DMS153 treated with DMSO at 0.1 percent for 48 hours (cell line): Measurements from ENCODE around the gene NRM.
A peak's percentile ranks its signal among the peaks of the same experiment; 100 is the strongest.

ENCODE experiments used
- DNase-seq: peaks from one replicate; lab custom pipeline; 2025; ENCODE audit not compliant: unreplicated experiment; lab: John Stamatoyannopoulos, UW

Gene NRM

GRCh38 chr6:30689022-30689865, 1.5 kb downstream of the NRM start:
- DNase-seq = no peak

GRCh38 chr6:30688569-30688968, 2.2 kb downstream of the NRM start:
- DNase-seq = no peak

- DNase-seq = no peak
Observed at GRCh38 chr6:30687659-30688431, 2.9 kb downstream of the NRM start.

- DNase-seq = peak; percentile 88
Observed at GRCh38 chr6:30686908-30687658, 3.7 kb downstream of the NRM start.

GRCh38 chr6:30686009-30686907, 4.5 kb downstream of the NRM start, which contains the start of gene PPP1R18:
PPP1R18 (minus strand) TSS chr6:30686645; CDS start chr6:30686018, 627 bp downstream.
- peak; percentile 7 for DNase-seq

GRCh38 chr6:30685157-30686008, 5.4 kb downstream of the NRM start:
- DNase-seq = no peak

GRCh38 chr6:30684386-30685156, 6.2 kb downstream of the NRM start:
- DNase-seq = no peak

GRCh38 chr6:30683980-30684338, 6.8 kb downstream of the NRM start:
- DNase-seq = no peak

GRCh38 chr6:30683183-30683979, 7.4 kb downstream of the NRM start:
- no peak for DNase-seq

GRCh38 chr6:30682143-30683117, 8.4 kb downstream of the NRM start:
- no peak for DNase-seq

- no peak for DNase-seq
Observed at GRCh38 chr6:30681766-30682142, 9.0 kb downstream of the NRM start.

GRCh38 chr6:30679765-30680535, 10.8 kb downstream of the NRM start:
- DNase-seq = no peak

GRCh38 chr6:30678964-30679726, 11.6 kb downstream of the NRM start:
- peak; percentile 59 for DNase-seq

- no peak for DNase-seq
Observed at GRCh38 chr6:30676660-30677285, 14.0 kb downstream of the NRM start.
